ENCODE results near the gene DQX1.
"Not testable (repeated sequence)": the region's sequence is repeated elsewhere in the genome, so short reads cannot be mapped to it uniquely, and the experiment has no call there.

Gene DQX1

GRCh38 chr2:74525717-74526648 lies at the start of gene DQX1:
Gene DQX1, minus strand, starts transcription at chr2:74526231. Its CDS starts 502 bp downstream, at chr2:74525729.
- no peak for DNase-seq (ENCODE audit: low read depth in 3 of 3)

- no peak for DNase-seq (ENCODE audit: low read depth in 3 of 3)
Observed at GRCh38 chr2:74575320-74575719, 49.3 kb upstream of the DQX1 start.

- DNase-seq (ENCODE audit: low read depth in 3 of 3): no peak
Observed at GRCh38 chr2:74573747-74574562, 47.9 kb upstream of the DQX1 start.

- no peak for DNase-seq (ENCODE audit: low read depth in 3 of 3)
Observed at GRCh38 chr2:74572178-74572925, 46.3 kb upstream of the DQX1 start.

- DNase-seq (ENCODE audit: low read depth in 3 of 3): no peak
Observed at GRCh38 chr2:74571058-74571457, 45.0 kb upstream of the DQX1 start.

GRCh38 chr2:74569686-74570085 lies 43.7 kb upstream of the DQX1 start:
- no peak for DNase-seq (ENCODE audit: low read depth in 3 of 3)

GRCh38 chr2:74567881-74568280 lies 41.9 kb upstream of the DQX1 start:
- no peak for DNase-seq (ENCODE audit: low read depth in 3 of 3)

- DNase-seq (ENCODE audit: low read depth in 3 of 3): no peak
Observed at GRCh38 chr2:74566754-74567085, 40.7 kb upstream of the DQX1 start.

- DNase-seq (ENCODE audit: low read depth in 3 of 3): no peak
Observed at GRCh38 chr2:74566076-74566753, 40.2 kb upstream of the DQX1 start.

GRCh38 chr2:74564222-74564621 lies 38.2 kb upstream of the DQX1 start:
- no peak for DNase-seq (ENCODE audit: low read depth in 3 of 3)

GRCh38 chr2:74562126-74562775 lies 36.2 kb upstream of the DQX1 start:
- DNase-seq (ENCODE audit: low read depth in 3 of 3): no peak

GRCh38 chr2:74561022-74561421 lies 35.0 kb upstream of the DQX1 start:
- DNase-seq (ENCODE audit: low read depth in 3 of 3): not testable (repeated sequence)

GRCh38 chr2:74560591-74560990 lies 34.6 kb upstream of the DQX1 start:
- no peak for DNase-seq (ENCODE audit: low read depth in 3 of 3)

- DNase-seq (ENCODE audit: low read depth in 3 of 3): no peak
Observed at GRCh38 chr2:74559912-74560311, 33.9 kb upstream of the DQX1 start.

- DNase-seq (ENCODE audit: low read depth in 3 of 3): no peak
Observed at GRCh38 chr2:74558284-74559230, 32.5 kb upstream of the DQX1 start.

GRCh38 chr2:74556831-74557370 lies 30.9 kb upstream of the DQX1 start:
- no peak for DNase-seq (ENCODE audit: low read depth in 3 of 3)

- no peak for DNase-seq (ENCODE audit: low read depth in 3 of 3)
Observed at GRCh38 chr2:74556159-74556558, 30.1 kb upstream of the DQX1 start.

GRCh38 chr2:74555610-74556103 lies 29.6 kb upstream of the DQX1 start:
- DNase-seq (ENCODE audit: low read depth in 3 of 3): no peak

GRCh38 chr2:74554820-74555531 lies 28.9 kb upstream of the DQX1 start:
- DNase-seq (ENCODE audit: low read depth in 3 of 3): peak; percentile 19 to 45 (median 26)
